HG03045 (cell line): ENCODE results near the gene IFIH1.

Experiments used
- ATAC-seq: cut with Tn5 transposase; IDR thresholded peaks from one replicate; pipeline ENCODE4 v1.9.1; 2021; ENCODE audit warnings: mild to moderate bottlenecking, moderate library complexity; ENCODE audit not compliant: unreplicated experiment

Gene IFIH1

DNA sequence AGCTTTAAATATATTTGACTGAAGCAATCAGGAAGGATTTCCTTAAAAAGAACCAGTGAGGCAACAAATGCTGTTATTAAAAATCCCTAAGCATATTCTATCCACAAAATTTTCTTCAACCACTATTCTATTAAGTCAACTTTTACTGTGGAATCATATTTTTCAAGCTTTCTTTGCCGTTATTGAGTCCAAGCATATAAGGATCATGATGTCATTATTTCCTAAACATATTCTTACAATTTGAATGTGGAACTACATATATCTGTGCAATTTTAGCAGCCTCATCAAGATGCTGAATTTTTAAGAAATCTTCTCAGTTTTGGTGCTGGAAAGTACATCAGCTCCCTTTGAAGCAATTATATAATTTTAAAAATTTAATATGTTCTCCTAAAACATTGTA lies 5.6 kb downstream of the IFIH1 start:
- no peak for ATAC-seq

DNA sequence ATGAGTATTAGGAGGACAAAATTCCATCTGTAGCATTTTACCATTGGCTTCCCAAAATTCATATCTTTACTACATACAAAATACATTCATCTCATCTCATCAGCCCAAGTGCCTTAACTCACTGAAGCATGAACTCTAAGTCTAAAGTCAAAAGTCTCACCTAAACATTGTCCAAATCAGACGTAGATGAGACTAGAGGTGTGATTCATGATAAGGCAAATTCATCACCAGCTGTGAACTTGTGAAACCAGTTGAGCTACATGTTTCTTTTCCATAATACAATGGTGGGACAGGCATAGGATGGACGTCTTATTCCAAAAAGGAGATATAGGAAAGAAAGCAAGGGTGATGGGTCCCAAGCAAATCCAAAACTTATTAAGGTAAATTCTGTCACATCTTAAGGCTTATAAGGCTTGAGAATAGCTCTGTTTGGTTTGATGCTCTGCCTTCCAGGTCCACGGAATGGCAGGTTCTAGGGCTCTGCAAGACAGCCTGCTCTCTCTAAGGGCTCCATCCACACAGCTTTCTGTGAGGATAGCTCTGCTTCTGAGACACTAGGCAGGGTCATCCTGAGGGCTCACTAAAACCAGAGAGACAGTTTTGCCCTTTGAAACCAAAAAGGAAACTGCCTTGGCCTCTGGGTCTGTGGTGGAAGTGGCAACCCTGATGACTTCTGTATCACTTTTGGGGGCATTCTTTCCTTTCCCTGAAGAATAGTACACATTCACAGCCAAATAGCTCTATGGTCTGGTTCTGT lies 9.6 kb downstream of the IFIH1 start:
- no peak for ATAC-seq

DNA sequence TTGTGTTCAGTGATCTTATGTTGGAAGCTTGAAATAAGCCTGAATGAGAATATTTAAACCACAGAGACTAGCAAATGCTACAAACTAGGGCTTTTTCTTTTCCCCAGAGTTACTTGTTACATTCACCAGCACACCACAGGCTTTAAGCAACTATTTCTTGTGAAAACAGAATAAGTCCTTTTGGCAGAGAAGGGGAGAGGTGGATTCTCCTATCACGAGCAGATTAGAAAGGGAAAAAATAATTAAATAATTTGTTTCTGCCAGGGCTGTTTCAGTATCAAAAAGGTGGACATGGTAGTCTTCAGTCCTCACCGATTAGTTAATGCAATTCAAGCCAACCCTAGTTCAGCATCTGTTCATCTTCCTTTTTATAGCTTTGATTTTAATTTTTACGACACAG lies 12.6 kb downstream of the IFIH1 start:
- ATAC-seq, result no peak

DNA sequence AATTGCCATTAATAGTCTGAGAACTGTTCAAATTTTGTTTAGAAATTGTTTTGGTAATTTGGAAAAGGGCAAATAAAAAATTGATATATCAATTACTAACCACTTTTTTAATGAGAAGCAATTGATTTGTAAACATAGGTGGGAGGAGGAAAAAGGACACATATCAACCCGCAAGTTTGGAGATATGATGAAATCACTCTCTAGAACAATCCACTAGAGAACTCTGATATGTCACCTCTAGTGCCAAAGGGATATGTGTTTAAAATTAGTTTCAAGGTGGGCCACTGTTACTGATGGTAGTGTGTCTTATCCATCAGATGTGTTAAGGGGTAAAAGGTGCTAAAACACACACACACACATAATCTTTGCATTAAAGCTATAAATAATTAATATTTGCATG lies 16.6 kb downstream of the IFIH1 start:
- no peak for ATAC-seq

DNA sequence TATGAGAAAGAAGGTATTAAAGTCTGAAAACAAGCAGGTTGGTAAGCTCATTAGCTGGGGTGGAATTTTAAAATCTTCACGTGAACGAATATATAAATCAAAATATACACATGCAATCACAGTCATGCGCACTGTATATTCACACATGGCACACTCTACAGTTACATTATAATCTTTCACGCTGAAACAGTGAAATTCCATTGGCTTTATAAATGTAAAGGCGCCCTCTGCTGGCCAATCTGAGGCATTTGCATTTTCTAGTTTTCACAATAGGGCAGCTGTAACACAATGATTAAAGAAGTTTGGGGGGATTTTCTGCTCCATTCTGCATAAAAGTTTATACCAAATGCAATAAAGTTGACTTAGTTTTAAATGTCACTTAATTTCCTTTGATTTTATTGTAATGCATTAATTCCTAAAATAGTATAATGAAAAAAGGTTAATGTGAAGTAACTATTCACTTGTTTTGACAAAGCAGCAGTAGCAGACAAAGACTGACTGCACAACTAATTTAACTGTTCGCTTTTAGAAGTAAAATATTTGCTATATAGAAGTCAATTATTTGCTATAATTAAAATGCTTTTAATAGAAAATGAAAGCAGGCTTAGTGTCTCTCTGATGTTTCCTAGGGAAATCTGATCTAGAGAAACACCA lies 17.2 kb downstream of the IFIH1 start:
- peak; percentile 57 for ATAC-seq

DNA sequence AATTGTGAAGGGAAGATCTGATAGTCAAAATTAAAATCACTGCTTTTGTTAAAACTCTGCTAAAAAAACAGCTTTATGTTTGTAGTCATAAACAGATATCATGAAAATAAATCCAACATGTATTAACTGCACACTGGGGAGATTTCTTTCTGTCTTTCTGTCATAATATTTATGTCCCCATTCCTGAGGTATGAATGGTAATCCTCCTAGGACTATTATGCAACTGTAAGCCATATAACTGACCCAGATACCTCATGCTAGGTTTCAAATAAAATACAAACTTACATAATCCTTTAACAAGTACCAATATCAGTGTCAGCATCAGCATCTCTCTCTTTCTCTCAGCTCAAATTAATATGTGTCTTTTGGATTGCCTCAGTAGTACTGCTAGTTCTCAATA lies 18.2 kb downstream of the IFIH1 start:
- ATAC-seq, result no peak

DNA sequence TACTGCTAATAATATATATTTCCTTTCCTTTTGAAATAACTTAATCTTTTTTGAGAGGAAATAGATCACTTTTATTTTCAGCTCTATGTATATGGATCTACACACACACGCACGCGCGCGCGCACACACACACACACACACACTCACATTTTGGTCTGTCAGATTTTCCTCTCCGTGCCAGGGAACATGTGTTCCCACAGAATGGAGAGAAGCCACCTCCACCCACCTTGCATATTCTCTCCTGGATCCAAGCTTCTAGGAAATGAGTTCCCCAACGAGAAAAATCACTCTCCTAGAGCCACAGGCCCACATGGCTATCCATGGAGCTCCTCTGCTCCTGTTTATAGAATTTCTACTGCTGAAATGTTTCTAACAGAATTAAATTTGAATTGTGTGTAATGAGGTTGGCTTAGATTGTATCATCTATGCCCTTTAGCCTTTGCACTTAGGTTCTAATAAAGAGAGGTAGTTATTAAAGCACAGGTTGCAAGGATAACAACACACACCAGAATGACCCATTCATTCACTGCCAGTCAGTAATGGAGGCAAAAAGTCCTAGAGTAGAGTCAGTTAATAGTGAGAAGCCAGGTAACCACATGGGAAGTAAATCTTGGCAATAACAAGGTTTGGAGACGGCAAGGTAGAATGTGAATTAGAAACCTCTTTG lies 19.7 kb downstream of the IFIH1 start:
- ATAC-seq, result no peak

DNA sequence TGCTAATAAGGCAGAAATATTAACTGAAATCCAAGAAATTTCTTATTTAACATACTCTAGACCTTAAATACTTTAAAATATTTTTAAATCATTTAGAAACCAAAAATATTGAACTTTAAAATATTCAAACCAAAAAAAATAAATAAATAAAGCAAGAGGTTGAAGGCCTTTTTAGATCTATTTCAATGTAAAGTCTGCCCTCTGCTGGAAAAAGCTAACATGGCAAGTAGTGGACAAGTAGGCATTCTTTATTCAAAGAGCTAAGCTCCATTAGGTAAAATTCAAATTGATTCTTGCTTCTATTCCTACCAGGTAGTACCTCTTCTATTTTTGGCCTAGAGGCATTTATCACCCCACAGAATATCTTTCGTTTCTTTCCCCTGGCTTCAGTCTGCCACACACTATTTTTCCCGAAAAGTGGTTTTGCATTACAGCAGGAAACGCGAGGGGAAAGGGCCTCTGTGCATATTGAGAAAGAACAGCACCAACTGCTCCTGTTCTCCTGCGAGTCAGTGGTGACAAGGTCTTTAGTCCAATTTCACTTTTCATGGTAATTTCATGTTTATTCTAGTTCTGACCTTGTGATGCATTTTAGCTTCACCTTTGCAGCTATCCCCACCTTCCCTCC lies 20.4 kb downstream of the IFIH1 start:
- peak; percentile 44 for ATAC-seq

DNA sequence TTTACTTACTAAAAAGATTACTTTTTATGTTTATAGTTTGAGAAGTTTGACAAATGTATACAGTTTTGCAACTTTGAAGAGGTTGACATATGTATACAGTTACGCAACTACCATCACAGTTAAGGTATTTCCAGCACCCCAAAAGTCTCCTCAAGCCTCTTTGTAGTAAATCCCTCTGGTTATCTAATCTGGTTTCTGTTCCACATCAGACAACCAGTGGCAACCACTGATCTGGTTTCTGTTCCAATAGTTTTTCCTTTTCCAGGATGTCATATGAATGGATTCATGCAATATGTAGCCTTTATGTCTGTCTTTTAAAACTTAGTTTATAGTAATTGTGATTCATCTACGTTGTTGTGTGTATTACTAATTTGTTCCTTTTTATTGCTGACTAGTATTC lies 23.5 kb downstream of the IFIH1 start:
- no peak for ATAC-seq

DNA sequence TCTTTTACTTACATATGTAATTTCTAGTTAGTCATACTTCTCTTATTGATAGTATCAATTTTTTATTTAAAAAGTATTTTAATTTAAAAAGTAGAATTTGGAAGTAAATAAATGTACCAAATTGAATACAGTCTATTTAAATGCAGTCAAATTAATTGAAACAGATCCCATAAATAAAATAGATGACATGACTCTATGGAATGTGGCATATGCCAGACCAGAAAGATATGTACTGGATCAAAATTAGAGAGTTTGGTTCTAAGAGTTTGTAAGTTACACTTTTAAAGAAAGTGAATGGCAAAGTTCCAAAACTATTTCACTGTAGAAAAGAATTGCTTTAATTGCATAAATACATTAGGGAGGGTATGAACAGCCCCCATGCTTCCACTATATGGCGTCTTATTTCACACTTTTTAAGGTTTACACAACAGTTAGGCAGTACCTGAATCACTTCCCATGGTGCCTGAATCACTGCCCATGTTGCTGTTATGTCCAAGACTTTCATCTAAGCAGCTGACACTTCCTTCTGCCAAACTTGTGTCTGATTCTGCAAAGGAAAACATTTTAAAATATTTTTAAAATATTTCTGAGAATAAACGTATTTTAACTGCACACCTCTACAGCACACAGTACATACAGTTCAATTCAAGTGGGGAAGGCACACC lies 25.2 kb downstream of the IFIH1 start:
- no peak for ATAC-seq

DNA sequence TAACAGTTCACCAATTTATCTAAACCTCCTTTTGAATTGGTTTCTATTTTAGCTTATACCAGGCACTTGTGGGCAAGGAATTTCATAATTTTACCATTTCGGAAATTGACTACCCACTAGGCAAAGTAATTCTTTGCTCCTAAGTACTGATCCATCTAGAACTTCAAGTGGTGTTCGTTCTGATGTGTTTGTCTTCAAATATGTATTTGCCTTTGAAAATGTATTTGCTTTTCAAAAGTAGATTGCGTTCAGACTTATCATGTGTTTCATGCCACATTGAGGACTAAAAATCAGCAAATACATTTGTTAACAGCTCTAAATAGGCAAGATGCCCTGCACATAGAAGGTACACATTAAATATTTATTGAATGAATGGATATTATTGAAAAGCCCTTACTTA lies 26.7 kb downstream of the IFIH1 start:
- no peak for ATAC-seq

DNA sequence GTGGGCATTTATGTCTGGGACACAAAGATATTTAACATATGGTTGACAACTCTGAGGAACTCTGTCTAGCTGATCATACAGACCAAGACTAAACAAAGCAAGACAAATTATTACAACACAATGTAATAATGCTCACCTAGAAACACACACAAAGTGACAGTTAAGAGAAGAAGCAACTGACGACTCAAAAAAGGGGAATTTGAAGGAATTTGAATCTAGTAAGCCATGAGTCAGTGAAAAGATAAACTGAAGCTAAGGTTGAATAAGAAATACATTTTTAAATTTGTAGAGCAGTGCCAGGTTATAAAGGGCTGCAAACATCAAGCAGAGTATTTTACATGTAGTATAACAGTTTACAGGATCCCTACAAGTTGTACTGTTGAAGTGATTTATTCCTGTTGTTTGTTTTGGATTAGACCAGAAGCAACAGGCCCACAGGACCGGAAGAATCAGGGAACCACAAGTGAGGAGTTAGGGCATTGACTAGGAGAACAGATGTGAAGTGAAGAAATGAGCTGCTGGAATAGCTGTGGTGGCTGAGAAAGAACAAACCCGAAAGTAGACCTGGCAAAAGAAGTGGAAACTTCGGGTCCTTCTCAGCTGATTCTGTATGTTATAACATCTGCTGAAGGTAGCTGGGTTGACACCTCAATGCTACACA lies 35.6 kb downstream of the IFIH1 start:
- no peak for ATAC-seq

DNA sequence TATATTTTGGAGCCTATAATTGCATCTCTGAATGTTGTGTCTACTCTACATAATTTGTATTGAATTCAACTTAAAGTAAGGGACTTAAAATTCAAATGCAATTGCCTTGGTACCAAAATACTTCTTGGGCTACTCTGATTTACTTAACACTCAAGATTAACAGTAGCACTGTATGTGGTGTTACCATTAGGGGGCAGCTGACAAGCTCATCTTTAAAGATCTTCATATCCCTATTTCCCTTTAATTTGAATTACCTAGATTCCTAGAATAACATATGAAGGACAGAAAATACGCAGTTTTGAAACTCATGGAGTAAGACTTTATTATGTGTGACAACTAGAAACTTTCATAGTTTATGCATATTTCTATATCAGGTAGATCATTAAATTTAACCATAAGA lies 37.8 kb downstream of the IFIH1 start:
- ATAC-seq, result no peak

DNA sequence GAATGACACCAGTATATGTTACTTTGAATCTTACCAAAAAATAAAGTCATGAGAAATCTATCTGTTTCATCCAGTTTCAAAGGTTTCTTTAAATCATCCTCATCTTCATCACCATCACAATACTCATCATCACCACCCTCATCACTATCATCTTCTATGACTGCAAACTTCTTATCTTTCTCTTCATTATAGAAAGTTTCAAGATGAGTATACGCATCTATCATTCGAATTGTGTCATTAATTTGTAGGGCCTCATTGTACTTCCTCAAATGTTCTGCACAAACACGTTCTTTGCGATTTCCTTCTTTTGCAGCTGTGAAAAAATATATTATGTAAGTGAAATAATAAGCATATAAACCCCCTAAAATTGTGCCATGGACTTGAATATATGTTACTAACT lies 41.1 kb downstream of the IFIH1 start:
- ATAC-seq, result no peak

DNA sequence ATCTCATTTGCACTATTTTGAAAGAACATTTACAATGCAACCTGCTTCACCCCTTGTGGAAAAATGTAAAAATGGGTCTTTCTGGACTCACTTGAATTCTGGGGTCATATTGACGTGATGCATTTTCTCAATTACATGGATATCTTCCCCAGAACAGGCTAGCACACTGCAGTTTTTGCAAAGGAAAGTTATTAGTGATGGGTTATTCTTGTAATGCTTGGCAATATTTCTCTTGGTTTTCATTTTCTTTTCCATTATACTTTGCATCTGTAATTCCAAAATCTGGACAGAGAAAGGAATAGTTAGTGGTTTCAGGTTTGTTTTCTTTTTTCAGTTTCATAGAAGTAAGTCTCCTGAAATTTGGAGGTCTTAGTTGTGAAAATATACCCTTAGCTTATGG lies 50.5 kb downstream of the IFIH1 start:
- ATAC-seq, result no peak

DNA sequence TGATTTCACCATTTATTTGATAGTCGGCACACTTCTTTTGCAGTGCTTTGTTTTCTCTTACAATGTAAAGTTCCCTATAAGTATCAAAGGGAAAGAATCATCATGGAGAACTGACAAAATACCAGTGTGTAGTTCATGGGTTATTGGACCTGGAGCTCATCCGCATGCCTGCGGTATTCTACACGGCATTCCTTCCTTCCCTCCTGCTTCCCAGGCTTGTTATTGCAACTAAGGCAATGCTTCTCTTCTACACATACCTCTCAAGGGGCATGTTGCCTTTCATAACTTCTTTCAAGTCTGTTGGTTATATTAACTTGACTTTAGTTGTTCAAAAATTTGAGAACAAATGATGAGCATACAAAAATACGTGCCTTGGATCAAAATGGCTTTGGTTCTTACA lies 51.0 kb downstream of the IFIH1 start:
- no peak for ATAC-seq

DNA sequence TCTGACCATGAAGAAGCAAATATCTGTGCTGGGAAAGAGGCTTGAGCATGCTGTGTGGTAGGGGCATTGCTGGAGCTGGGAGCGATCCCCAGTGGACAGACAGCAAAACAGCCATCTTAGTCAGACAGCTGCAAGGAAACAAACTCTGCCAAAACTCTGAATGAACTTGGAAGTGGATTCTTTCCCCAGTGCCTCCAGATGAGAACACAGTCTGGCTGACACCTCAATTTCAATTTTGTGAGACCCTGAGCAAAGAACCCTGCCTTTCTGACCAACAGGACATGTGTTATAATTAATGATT lies 52.1 kb downstream of the IFIH1 start:
- no peak for ATAC-seq

DNA sequence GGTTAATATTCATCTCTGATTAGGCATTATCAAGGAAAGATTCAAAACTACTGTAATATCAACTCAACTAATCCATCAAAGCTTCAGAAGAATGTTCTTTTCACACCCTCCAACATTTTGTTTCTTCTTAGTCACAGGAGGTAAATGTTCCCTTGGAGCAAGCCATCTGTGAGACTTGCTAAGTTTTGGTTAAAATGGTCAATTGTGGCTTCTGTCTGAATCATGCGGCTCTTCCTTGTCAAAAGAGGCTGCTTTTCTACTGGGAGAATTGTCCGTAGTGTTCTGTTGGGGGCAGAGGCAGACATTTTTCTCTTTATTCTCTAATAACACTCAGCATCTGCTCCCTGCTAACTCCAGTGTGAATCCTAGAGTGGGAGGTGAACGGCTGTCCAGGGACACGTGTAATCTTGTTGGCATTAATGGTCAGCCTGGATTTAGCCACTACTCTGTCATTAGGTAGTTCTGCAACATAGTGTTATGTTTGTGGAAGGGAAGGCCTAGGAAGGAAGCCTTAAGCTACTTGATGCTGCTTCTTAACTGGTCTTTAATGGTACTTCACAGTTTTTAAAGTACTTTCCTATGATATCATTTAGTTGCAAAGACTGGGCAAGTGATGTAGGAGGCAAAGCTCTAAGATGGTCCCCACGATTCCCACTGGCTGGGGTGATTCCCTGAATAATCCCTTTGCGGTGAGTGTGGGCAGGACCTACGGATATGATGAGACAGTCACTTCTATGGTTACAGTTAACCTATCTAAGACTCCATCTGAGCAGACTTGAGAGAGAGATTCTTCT lies 52.6 kb downstream of the IFIH1 start:
- ATAC-seq, result no peak

DNA sequence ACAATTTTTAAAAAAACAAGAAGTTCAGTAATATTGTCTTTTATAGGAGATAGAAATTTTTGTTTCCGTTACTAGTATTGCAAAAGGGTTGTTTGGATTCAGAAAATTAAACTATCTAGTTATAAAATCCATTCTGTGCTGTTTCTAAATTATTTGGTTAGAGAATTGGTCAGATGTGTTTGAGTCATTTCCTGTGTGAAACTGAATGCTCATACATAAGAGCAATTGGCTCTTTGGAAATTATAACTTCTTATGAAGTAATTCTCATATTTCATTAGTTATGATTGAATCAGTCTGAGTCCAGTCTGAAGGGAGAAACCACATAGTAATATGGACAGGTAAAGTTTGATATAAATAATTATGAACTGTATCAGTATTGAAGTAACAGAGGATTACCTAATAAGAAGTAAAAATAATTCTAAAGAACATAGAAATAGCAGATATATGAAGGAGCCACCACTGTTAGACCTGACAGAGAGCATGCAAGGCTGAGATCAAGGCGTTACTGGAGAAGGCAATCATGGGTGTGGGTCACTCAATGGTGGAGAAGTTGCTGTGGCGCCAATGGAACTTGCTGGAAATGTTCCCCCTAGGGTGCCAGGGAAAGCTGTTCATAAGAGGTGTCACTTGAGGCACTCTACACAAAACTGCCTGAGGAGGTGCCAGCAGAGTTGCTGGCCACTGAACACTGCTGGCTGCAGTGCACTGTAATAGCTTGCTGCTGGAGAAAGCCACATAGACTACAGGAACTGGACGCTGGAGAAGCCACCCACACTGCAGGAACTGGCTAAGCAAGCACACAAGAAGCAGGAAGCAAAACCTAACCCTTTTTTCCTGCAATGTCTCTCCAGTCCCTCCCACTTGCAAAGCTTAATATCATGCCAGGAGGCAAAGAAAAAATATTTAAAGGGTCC lies 57.2 kb downstream of the IFIH1 start:
- no peak for ATAC-seq
